Fibroblast of lung (primary cell): Measurements from ENCODE around the gene BCL7A.

ENCODE experiments used
- EZH2 ChIP-seq: IDR thresholded peaks from 2 replicates; pipeline ENCODE4 v1.5.1; 2012; ENCODE audit warnings: low read length, control low read depth, mild to moderate bottlenecking; ENCODE audit errors: missing control alignments
- TF ChIP-seq, protein P1 (sequence below), 2 donors: IDR thresholded peaks in 1 of 2; conservative IDR thresholded peaks in 1 of 2; 1 replicate in 1 of 2; 2 replicates in 1 of 2; pipeline ENCODE4 v1.5.1; 2011 to 2012; ENCODE audit warnings: low read length in 2 of 2, control low read depth in 1 of 2, inconsistent platforms in 1 of 2, low read depth in 1 of 2, mild to moderate bottlenecking in 1 of 2

GRCh38 chr12:122081697-122082221 is 60.1 kb downstream of the BCL7A start:
- TF ChIP-seq, protein P1, sequence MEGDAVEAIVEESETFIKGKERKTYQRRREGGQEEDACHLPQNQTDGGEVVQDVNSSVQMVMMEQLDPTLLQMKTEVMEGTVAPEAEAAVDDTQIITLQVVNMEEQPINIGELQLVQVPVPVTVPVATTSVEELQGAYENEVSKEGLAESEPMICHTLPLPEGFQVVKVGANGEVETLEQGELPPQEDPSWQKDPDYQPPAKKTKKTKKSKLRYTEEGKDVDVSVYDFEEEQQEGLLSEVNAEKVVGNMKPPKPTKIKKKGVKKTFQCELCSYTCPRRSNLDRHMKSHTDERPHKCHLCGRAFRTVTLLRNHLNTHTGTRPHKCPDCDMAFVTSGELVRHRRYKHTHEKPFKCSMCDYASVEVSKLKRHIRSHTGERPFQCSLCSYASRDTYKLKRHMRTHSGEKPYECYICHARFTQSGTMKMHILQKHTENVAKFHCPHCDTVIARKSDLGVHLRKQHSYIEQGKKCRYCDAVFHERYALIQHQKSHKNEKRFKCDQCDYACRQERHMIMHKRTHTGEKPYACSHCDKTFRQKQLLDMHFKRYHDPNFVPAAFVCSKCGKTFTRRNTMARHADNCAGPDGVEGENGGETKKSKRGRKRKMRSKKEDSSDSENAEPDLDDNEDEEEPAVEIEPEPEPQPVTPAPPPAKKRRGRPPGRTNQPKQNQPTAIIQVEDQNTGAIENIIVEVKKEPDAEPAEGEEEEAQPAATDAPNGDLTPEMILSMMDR (conservative IDR thresholded peaks at IDR 0.05 in 1 of 2, IDR thresholded peaks at IDR 0.05 in 1 of 2; ENCODE audit: low read depth in 1 of 2, low read length in 2 of 2) = no peak
- no peak for TF ChIP-seq EZH2
